Muscle of arm (tissue), 14 donors: ENCODE data around the gene C2orf49. TPM values are rescaled to one million over a fixed set of nuclear protein-coding genes. Genes with fewer than 3 reads are reported as not detected.

Experiments
- DNase-seq: peaks from one replicate; pipeline ENCODE4 v3.0.0-alpha.2; 2013
- long read RNA-seq, 11 donors: transcript quantifications; one replicate each; lab custom pipeline, GENCODE V29; 2026
- polyA plus RNA-seq, 12 donors: library from polyadenylated mRNA; unstranded; fragments of 120-200 nt; gene quantifications; one replicate each; pipeline ENCODE4 v1.2.1, GENCODE V29; 2013; ENCODE audit not compliant: insufficient read length in 12 of 12

C2orf49 gene
- 10 to 100 TPM in 11 of 12 donors, not detected in 1; 14.8 to 27.5 (median 19.2) TPM for polyA plus RNA-seq
- long read RNA-seq, donor 1, full-length matches to known transcripts = 9 of 9 reads
- long read RNA-seq, donor 1, partial matches to known transcripts = 0 of 9 reads
- long read RNA-seq, donor 1, other reads (novel, unspliced or antisense) = 0 of 9 reads
- long read RNA-seq, donor 2, full-length matches to known transcripts = 7 of 7 reads
- long read RNA-seq, donor 2, partial matches to known transcripts = 0 of 7 reads
- long read RNA-seq, donor 2, other reads (novel, unspliced or antisense) = 0 of 7 reads
- long read RNA-seq, donor 3, full-length matches to known transcripts = 5 of 5 reads
- long read RNA-seq, donor 3, partial matches to known transcripts = 0 of 5 reads
- long read RNA-seq, donor 3, other reads (novel, unspliced or antisense) = 0 of 5 reads
- long read RNA-seq, donor 4, full-length matches to known transcripts = 5 of 5 reads
- long read RNA-seq, donor 4, partial matches to known transcripts = 0 of 5 reads
- long read RNA-seq, donor 4, other reads (novel, unspliced or antisense) = 0 of 5 reads
- long read RNA-seq, donor 5, full-length matches to known transcripts = 8 of 14 reads
- long read RNA-seq, donor 5, partial matches to known transcripts = 6 of 14 reads
- long read RNA-seq, donor 5, other reads (novel, unspliced or antisense) = 0 of 14 reads
- long read RNA-seq, donor 6, full-length matches to known transcripts = 4 of 4 reads
- long read RNA-seq, donor 6, partial matches to known transcripts = 0 of 4 reads
- long read RNA-seq, donor 6, other reads (novel, unspliced or antisense) = 0 of 4 reads
- long read RNA-seq, donor 7, full-length matches to known transcripts = 3 of 3 reads
- long read RNA-seq, donor 7, partial matches to known transcripts = 0 of 3 reads
- long read RNA-seq, donor 7, other reads (novel, unspliced or antisense) = 0 of 3 reads
- long read RNA-seq, donor 8, full-length matches to known transcripts = 12 of 12 reads
- long read RNA-seq, donor 8, partial matches to known transcripts = 0 of 12 reads
- long read RNA-seq, donor 8, other reads (novel, unspliced or antisense) = 0 of 12 reads
- long read RNA-seq, donor 9, full-length matches to known transcripts = 6 of 6 reads
- long read RNA-seq, donor 9, partial matches to known transcripts = 0 of 6 reads
- long read RNA-seq, donor 9, other reads (novel, unspliced or antisense) = 0 of 6 reads
- long read RNA-seq, donor 10, full-length matches to known transcripts = 7 of 7 reads
- long read RNA-seq, donor 10, partial matches to known transcripts = 0 of 7 reads
- long read RNA-seq, donor 10, other reads (novel, unspliced or antisense) = 0 of 7 reads
- long read RNA-seq, donor 11, full-length matches to known transcripts = 9 of 9 reads
- long read RNA-seq, donor 11, partial matches to known transcripts = 0 of 9 reads
- long read RNA-seq, donor 11, other reads (novel, unspliced or antisense) = 0 of 9 reads

GRCh38 chr2:105337122-105338019 is at the start of gene C2orf49:
Gene C2orf49 (plus strand): TSS chr2:105337540. CDS start chr2:105337588, 48 bp downstream.
- peak; percentile 95 for DNase-seq

- no peak for DNase-seq
These were observed 49.6 kb upstream of the C2orf49 start for GRCh38 chr2:105287692-105288091.

GRCh38 chr2:105288133-105288532 is 49.2 kb upstream of the C2orf49 start:
- DNase-seq = no peak

GRCh38 chr2:105290981-105291660 is 46.2 kb upstream of the C2orf49 start:
- no peak for DNase-seq

- DNase-seq = no peak
These were observed 45.4 kb upstream of the C2orf49 start for GRCh38 chr2:105291981-105292380.

GRCh38 chr2:105294046-105294445 is 43.3 kb upstream of the C2orf49 start:
- no peak for DNase-seq

- peak; percentile 25 for DNase-seq
These were observed 42.4 kb upstream of the C2orf49 start for GRCh38 chr2:105294844-105295481.

GRCh38 chr2:105296017-105296611 is 41.2 kb upstream of the C2orf49 start:
- DNase-seq = no peak

GRCh38 chr2:105297216-105297615 is 40.1 kb upstream of the C2orf49 start:
- DNase-seq = no peak

- DNase-seq = no peak
These were observed 39.3 kb upstream of the C2orf49 start for GRCh38 chr2:105298017-105298416.

- DNase-seq = no peak
These were observed 38.0 kb upstream of the C2orf49 start for GRCh38 chr2:105299290-105299689.

GRCh38 chr2:105301646-105302045 is 35.7 kb upstream of the C2orf49 start:
- DNase-seq = no peak

- no peak for DNase-seq
These were observed 30.2 kb upstream of the C2orf49 start for GRCh38 chr2:105307146-105307545.

- DNase-seq = no peak
These were observed 29.8 kb upstream of the C2orf49 start for GRCh38 chr2:105307550-105307949.

- DNase-seq = no peak
These were observed 29.4 kb upstream of the C2orf49 start for GRCh38 chr2:105307962-105308361.

GRCh38 chr2:105308382-105309146 is 28.8 kb upstream of the C2orf49 start:
- DNase-seq = no peak

- peak; percentile 9 for DNase-seq
These were observed 28.2 kb upstream of the C2orf49 start for GRCh38 chr2:105309147-105309545.

- DNase-seq = no peak
These were observed 23.5 kb upstream of the C2orf49 start for GRCh38 chr2:105313877-105314276.
